Fibroblast of peridontal ligament (primary cell): Measurements from ENCODE around the gene CHM.

ENCODE experiments used
- DNase-seq: peaks from one replicate; pipeline ENCODE4 v3.0.0-alpha.2; 2010; ENCODE audit errors: extremely low read depth

CHM gene

GRCh38 chrX:85906399-85906798, 141.0 kb downstream of the CHM start:
- DNase-seq: no peak

- no peak for DNase-seq
These were observed 141.5 kb downstream of the CHM start for GRCh38 chrX:85905851-85906250.

GRCh38 chrX:85903692-85904471, 143.5 kb downstream of the CHM start:
- DNase-seq: no peak

GRCh38 chrX:85897362-85898126, 149.8 kb downstream of the CHM start:
- DNase-seq: no peak

GRCh38 chrX:85882601-85883000, 164.8 kb downstream of the CHM start:
- DNase-seq: no peak

GRCh38 chrX:85870585-85870984, 176.8 kb downstream of the CHM start:
- DNase-seq: no peak

- no peak for DNase-seq
These were observed 182.0 kb downstream of the CHM start for GRCh38 chrX:85865324-85865723.

GRCh38 chrX:85859426-85859825, 187.9 kb downstream of the CHM start:
- DNase-seq: no peak

GRCh38 chrX:85851418-85851817, 195.9 kb downstream of the CHM start:
- peak; percentile 1 for DNase-seq

GRCh38 chrX:85836868-85837267, 210.5 kb downstream of the CHM start:
- DNase-seq: peak; percentile 43

GRCh38 chrX:85828771-85829170, 218.6 kb downstream of the CHM start:
- no peak for DNase-seq

GRCh38 chrX:85815203-85815751, 232.1 kb downstream of the CHM start:
- no peak for DNase-seq
